Spleen (tissue), 11 donors: ENCODE results near the gene NMRK2. TPM values are rescaled to one million over a fixed set of nuclear protein-coding genes. Genes with fewer than 3 reads are reported as not detected.

Experiments used
- DNase-seq: peaks from one replicate; pipeline ENCODE4 v3.0.0-alpha.2; 2020
- H3K27ac ChIP-seq, 8 donors: fragments of 200-600 bp; sonication (generic) in 7 of 8; 1 replicate in 4 of 8; 2 replicates in 4 of 8; pipeline versions ENCODE4 v1.5.0 to v1.8.0; 2016 to 2021; ENCODE audit warnings: inconsistent platforms in 4 of 8, mild to moderate bottlenecking in 4 of 8, moderate library complexity in 1 of 8
- H3K27me3 ChIP-seq, 7 donors: fragments of 200-600 bp; sonication (generic) in 6 of 7; replicated peaks in 1 of 7; 1 replicate in 4 of 7; 2 replicates in 3 of 7; pipeline versions ENCODE4 v1.5.0 to v1.8.0; 2016 to 2021; ENCODE audit warnings: inconsistent platforms in 3 of 7, mild to moderate bottlenecking in 1 of 7
- H3K36me3 ChIP-seq, 6 donors: fragments of 200-600 bp; sonication (generic) in 5 of 6; 1 replicate in 4 of 6; 2 replicates in 2 of 6; pipeline versions ENCODE4 v1.5.0 to v1.8.0; 2016 to 2021; ENCODE audit warnings: inconsistent platforms in 2 of 6
- H3K4me1 ChIP-seq, 6 donors: fragments of 200-600 bp; sonication (generic) in 5 of 6; 1 replicate in 3 of 6; 2 replicates in 3 of 6; pipeline versions ENCODE4 v1.5.0 to v1.8.0; 2016 to 2021; ENCODE audit warnings: inconsistent platforms in 3 of 6
- H3K4me3 ChIP-seq, 8 donors: fragments of 200-600 bp; sonication (generic) in 7 of 8; 1 replicate in 4 of 8; 2 replicates in 4 of 8; pipeline versions ENCODE4 v1.5.0 to v1.8.0; 2016 to 2021; ENCODE audit warnings: inconsistent platforms in 4 of 8, mild to moderate bottlenecking in 4 of 8, moderate library complexity in 2 of 8
- H3K9me3 ChIP-seq, 8 donors: fragments of 200-600 bp; sonication (generic) in 7 of 8; 1 replicate in 4 of 8; 2 replicates in 4 of 8; pipeline versions ENCODE4 v1.5.0 to v1.8.0; 2016 to 2021; ENCODE audit warnings: inconsistent platforms in 4 of 8
- CTCF ChIP-seq, 11 experiments: fragments of 200-600 bp in 7 of 11; fragments of 450-650 bp in 4 of 11; sonication (generic) in 4 of 11; IDR thresholded peaks in 8 of 11; conservative IDR thresholded peaks in 3 of 11; 1 replicate in 7 of 11; 2 replicates in 4 of 11; pipeline versions ENCODE4 v1.4.0 to v1.8.0; 2016 to 2021; ENCODE audit warnings: antibody characterized with exemption in 11 of 11, inconsistent platforms in 4 of 11, mild to moderate bottlenecking in 1 of 11
- POLR2A ChIP-seq, 3 donors: fragments of 450-650 bp; IDR thresholded peaks; one replicate each; pipeline ENCODE4 v1.5.1; 2017; ENCODE audit warnings: antibody characterized with exemption in 3 of 3, mild to moderate bottlenecking in 1 of 3
- POLR2AphosphoS5 ChIP-seq, 3 donors: sonication (generic); formaldehyde crosslinking; IDR thresholded peaks; one replicate each; pipeline ENCODE4 v1.5.1; 2017; ENCODE audit warnings: antibody characterized with exemption in 3 of 3
- WGBS, 5 donors: extraction: QIAGEN DNeasy Blood & Tissue Kit in 3 of 5; methylation state at CpG; one replicate each; pipeline versions ENCODE4 v1.1.5 to v1.1.7; 2013 to 2018; 5-methylcytosine and 5-hydroxymethylcytosine counted together
- intact Hi-C: fragments of 100-400 bp; cut with DNase I; formaldehyde crosslinking; loops from one replicate; pipeline ENCODE4 v1.15.0; 2023; ENCODE audit warnings: low total_unique reads
- polyA plus RNA-seq, 3 donors: library from polyadenylated mRNA; stranded (reverse); fragments of 200-250 nt; gene quantifications; one replicate each; pipeline ENCODE4 v1.2.1, GENCODE V29; 2013
- total RNA-seq, 7 donors: library from RNA; depleted of rRNA in 3 of 7; stranded (reverse); fragments of >200 nt in 3 of 7; fragmentation: NEBNext Ultra II Directional in 4 of 7; extraction: Animal tissue kit (Norgen Biotek cat#: 25700) in 4 of 7; gene quantifications; one replicate each; pipeline versions ENCODE4 v1.1.0 to v1.2.1, GENCODE V29; 2016 to 2021
- donor health status: healthy with polysubstance abuse.
- donor health status: DM: no; HTN: no; CAD: no; lungs with moderate emphysema.
- donor health status: DM: no; HTN: no; CAD: no.
- donor health status: Bipolar disorder and iron deficiency.
- donor health status: healthy.
- donor health status: DM: no; HTN: no; CAD: no.
- donor health status: DM: yes; HTN: yes; CAD: no.

NMRK2 gene
- total and polyA plus RNA-seq, 10 donors = 0.29 to 1.5 (median 0.52) TPM; not detected in 7

GRCh38 chr19:3978145-3978544 is 45.3 kb downstream of the NMRK2 start:
- 91 to 97% (median 93%) methylated on average over 19 of the region's 19 CpGs for WGBS, 5 donors

DNA sequence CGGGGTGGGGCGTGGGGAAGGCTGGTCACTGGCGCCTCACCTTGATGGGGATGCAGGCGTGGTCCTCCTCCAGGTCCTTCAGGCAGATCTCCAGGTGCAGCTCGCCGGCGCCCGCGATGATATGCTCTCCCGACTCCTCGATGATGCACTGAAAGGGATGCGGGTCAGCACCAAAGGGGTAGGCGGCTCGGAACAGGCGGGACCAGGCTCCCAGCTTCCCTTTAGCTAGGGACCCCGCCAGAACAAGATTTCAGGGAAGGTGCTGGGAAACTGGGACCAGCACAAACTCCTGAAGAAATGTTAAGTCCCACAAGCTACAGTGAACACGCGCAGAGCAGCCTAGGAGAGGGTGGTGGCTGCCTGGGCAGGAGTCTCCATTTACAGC is 46.4 kb downstream of the NMRK2 start:
- Histone ChIP-seq H3K4me1 (peaks cover 12 to 81% (median 45%) of the 10 kb centered on the region in 6 donors), H3K27me3 (no peaks in the 10 kb centered on the region), H3K9me3 (no peaks in the 10 kb centered on the region), H3K27ac (no peak overlapping the region), H3K4me3 (no peak overlapping the region), H3K36me3 (peaks cover 22 to 95% (median 94%) of the 10 kb centered on the region in 6 donors)
- no peak for TF ChIP-seq POLR2A (IDR thresholded peaks at IDR 0.05)
- TF ChIP-seq POLR2AphosphoS5 (IDR thresholded peaks at IDR 0.05) = peak in 1 of 3 donors; percentile 1
- intact Hi-C loops = no loop called here
- 91 to 96% (median 95%) methylated on average over 17 to 18 of the region's 18 CpGs for WGBS, 5 donors
- no peak for DNase-seq

More at GRCh38 chr19:3978145-3978544, 45.3 kb downstream of the NMRK2 start:
- no peak overlapping the region for H3K27ac ChIP-seq
- no peaks in the 10 kb centered on the region for H3K27me3 ChIP-seq
- H3K4me3 ChIP-seq = no peak overlapping the region
- H3K36me3 ChIP-seq = peaks cover 21 to 83% (median 82%) of the 10 kb centered on the region in 6 donors
- H3K4me1 ChIP-seq = peaks cover under 1 to 69% (median 33%) of the 10 kb centered on the region in 6 donors
- DNase-seq = no peak
- intact Hi-C loops = no loop called here
- no peaks in the 10 kb centered on the region for H3K9me3 ChIP-seq
- TF ChIP-seq POLR2A (IDR thresholded peaks at IDR 0.05) (no peak), CTCF (IDR thresholded peaks at IDR 0.05 in 8 of 11, conservative IDR thresholded peaks at IDR 0.05 in 3 of 11) (no peak), POLR2AphosphoS5 (IDR thresholded peaks at IDR 0.05) (no peak)

DNA sequence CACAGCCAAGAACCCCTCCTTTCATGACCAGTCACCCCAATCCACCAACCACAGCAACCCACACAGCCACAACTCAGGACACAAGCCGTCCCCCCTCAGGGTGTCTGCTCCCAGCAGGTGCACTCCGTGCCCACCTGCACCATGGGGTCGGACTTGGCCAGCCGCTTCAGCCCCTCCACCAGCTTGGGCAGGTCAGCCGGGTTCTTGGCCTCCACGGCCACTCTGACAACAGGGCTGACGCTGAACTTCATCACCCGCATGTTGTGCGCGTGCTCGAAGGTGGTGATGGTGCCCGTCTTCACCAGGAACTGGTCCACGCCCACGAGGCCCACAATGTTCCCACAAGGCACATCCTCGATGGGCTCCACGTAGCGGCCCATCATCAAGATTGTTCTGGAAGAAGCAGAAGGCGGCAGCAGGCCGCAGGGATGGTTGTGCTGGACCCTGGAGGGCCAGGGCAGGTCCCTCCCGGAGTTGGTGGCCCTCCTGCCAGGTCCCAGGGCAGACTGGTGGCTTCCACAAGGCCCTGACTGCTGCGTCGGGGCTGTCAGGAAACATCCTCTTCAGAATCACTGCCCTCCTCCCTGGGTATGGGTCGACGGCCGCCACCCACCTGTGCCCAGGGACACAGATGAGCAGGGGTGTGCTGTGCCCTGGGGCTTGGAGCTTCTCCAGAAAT is 46.9 kb downstream of the NMRK2 start:
- 84 to 93% (median 88%) methylated on average over 18 to 25 of the region's 25 CpGs for WGBS, 5 donors
- H3K27ac ChIP-seq = no peak overlapping the region
- DNase-seq = no peak
- no peak for TF ChIP-seq CTCF (IDR thresholded peaks at IDR 0.05 in 8 of 11, conservative IDR thresholded peaks at IDR 0.05 in 3 of 11)
- TF ChIP-seq POLR2A (IDR thresholded peaks at IDR 0.05) = no peak
- TF ChIP-seq POLR2AphosphoS5 (IDR thresholded peaks at IDR 0.05) = peak; percentile 58 to 82 (median 61)
- H3K36me3 ChIP-seq = peaks cover 22 to 97% (median 95%) of the 10 kb centered on the region in 6 donors
- no peaks in the 10 kb centered on the region for H3K27me3 ChIP-seq
- H3K9me3 ChIP-seq = no peaks in the 10 kb centered on the region
- peaks cover 12 to 86% (median 48%) of the 10 kb centered on the region in 6 donors for H3K4me1 ChIP-seq
- intact Hi-C loops = no loop called here
- no peak overlapping the region for H3K4me3 ChIP-seq

DNA sequence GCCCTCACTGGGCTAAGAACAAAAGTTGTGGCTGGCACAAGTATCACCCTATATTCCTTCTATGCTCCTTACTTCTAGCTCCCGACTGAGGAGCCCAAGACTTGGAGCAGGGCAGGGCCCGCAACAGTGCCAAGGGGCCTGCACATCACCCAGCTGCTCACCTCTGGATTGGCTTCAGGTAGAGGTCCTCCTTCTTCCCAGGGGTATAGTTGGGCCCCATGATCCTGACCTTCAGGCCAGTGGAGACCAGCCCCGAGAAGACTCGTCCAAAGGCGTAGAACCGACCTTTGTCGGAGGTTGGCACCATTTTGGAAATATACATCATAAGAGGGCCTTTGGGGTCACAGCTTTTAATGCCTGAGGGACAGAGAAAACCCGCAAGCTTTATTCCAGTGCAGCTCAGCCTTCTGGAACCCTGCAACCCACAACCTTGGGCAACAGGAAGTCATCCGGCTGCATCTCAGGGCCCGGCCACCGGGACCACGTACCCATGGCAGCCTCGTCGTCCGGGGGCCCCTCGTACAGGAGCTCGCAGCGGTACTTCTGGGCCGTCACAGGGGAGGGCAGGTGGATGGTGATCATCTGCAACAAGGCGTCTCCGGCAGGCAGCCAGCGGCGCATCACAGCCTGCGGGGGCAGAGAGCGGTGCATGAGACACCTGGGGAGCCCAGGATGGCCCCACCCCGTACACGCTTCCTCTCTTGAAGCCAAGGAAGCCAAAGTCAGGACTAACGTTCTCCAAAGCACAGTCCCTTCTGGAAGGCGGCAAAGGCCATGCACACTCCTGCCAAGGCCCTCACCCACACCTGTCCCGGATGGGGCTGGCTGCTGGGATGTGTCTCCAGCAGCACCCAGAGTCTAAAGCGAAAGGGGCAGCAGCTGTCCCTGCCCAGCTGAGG is 47.7 kb downstream of the NMRK2 start:
- 65 to 87% (median 77%) methylated on average over 17 to 31 of the region's 31 CpGs for WGBS, 5 donors
- Histone ChIP-seq H3K4me1 (peaks cover 15 to 87% (median 52%) of the 10 kb centered on the region in 6 donors), H3K4me3 (no peak overlapping the region), H3K9me3 (no peaks in the 10 kb centered on the region), H3K36me3 (peaks cover 22 to 89% (median 87%) of the 10 kb centered on the region in 6 donors), H3K27ac (peak overlapping the region in 1 of 8 donors; percentile 24), H3K27me3 (no peaks in the 10 kb centered on the region)
- intact Hi-C loops = no loop called here
- no peak for DNase-seq
- TF ChIP-seq CTCF (IDR thresholded peaks at IDR 0.05 in 8 of 11, conservative IDR thresholded peaks at IDR 0.05 in 3 of 11) (no peak), POLR2AphosphoS5 (IDR thresholded peaks at IDR 0.05) (peak in 2 of 3 donors; percentile 45 to 73)
